ENCODE measurements around the gene JAG2. TPM values are rescaled to one million over a fixed set of nuclear protein-coding genes. Genes with fewer than 3 reads are reported as not detected.

Gene JAG2
- total RNA-seq, 1 experiment from 2014 or later = 43.7 TPM

- ChIA-PET POLR2A (no interaction called here), CTCF (interaction anchor here (0.6 kb wide), 1 partner anchor 328 kb away, joined by 4 read pairs; no protein-coding TSS in a partner anchor)
- in situ Hi-C loops (cut with HindIII; ENCODE audit: low pct_unique_long_range_greater_than_20kb, low sequenced_read_pairs) = no loop called here
- intact Hi-C loops (cut with micrococcal nuclease; ENCODE audit: unreplicated experiment) = no loop called here
- no TSS peak for BruUV-seq (replicated peaks)
- ATAC-seq (peak; percentile 24; the same call in 1 of the 2 replicates), DNase-seq (ENCODE audit: low read depth, low spot score) (no peak)
- Histone ChIP-seq H3K27me3 (ENCODE audit: control insufficient read depth, insufficient read depth, low read length) (no peaks in the 10 kb centered on the region), H3K4me1 (ENCODE audit: control insufficient read depth, insufficient read depth, low read length) (no peaks in the 10 kb centered on the region; the same call in 1 of the 2 replicates), H3K27ac (ENCODE audit: low read length) (no peak overlapping the region), H3K4me3 (ENCODE audit: low read depth in 2 of 2, low read length in 2 of 2) (no peak overlapping the region), H3K36me3 (ENCODE audit: control insufficient read depth, insufficient read depth, low read length) (no peaks in the 10 kb centered on the region), H3K9me3 (ENCODE audit: control insufficient read depth, insufficient read depth, low read depth, low read length) (no peaks in the 10 kb centered on the region)
- TF ChIP-seq CTCF (IDR thresholded peaks at IDR 0.05) (no peak), REST (IDR thresholded peaks at IDR 0.05; ENCODE audit: insufficient read depth in 1 of 2, low read depth in 2 of 2, low read length in 1 of 2) (no peak), POLR2AphosphoS5 (IDR thresholded peaks at IDR 0.05; ENCODE audit: low read depth, low read length) (no peak)
Measured at GRCh38 chr14:105207460-105207901, 38.9 kb upstream of the JAG2 start.

- ChIA-PET POLR2A (no interaction called here), CTCF (no interaction called here)
- BruUV-seq (replicated peaks) = no TSS peak
- no peaks in the 10 kb centered on the region for H3K27me3 ChIP-seq (ENCODE audit: control insufficient read depth, insufficient read depth, low read length)
- no peaks in the 10 kb centered on the region for H3K9me3 ChIP-seq (ENCODE audit: control insufficient read depth, insufficient read depth, low read depth, low read length)
- no peak overlapping the region for H3K27ac ChIP-seq (ENCODE audit: low read length)
- in situ Hi-C loops (cut with HindIII; ENCODE audit: low pct_unique_long_range_greater_than_20kb, low sequenced_read_pairs) = no loop called here
- no peak overlapping the region for H3K4me3 ChIP-seq (ENCODE audit: low read depth in 2 of 2, low read length in 2 of 2)
- intact Hi-C loops (cut with micrococcal nuclease; ENCODE audit: unreplicated experiment) = no loop called here
- no peak for DNase-seq (ENCODE audit: low read depth, low spot score)
- H3K36me3 ChIP-seq (ENCODE audit: control insufficient read depth, insufficient read depth, low read length) = no peaks in the 10 kb centered on the region
- H3K4me1 ChIP-seq (ENCODE audit: control insufficient read depth, insufficient read depth, low read length) = no peaks in the 10 kb centered on the region; the same call in 1 of the 2 replicates
- no peak for ATAC-seq
- no peak for TF ChIP-seq TCF7L2 (IDR thresholded peaks at IDR 0.05; ENCODE audit: low read depth, low read length)
Measured at GRCh38 chr14:105206873-105207272, 38.3 kb upstream of the JAG2 start.

- Histone ChIP-seq H3K27me3 (ENCODE audit: control insufficient read depth, insufficient read depth, low read length) (no peaks in the 10 kb centered on the region), H3K27ac (ENCODE audit: low read length) (no peak overlapping the region), H3K36me3 (ENCODE audit: control insufficient read depth, insufficient read depth, low read length) (no peaks in the 10 kb centered on the region), H3K4me3 (ENCODE audit: low read depth in 2 of 2, low read length in 2 of 2) (no peak overlapping the region), H3K4me1 (ENCODE audit: control insufficient read depth, insufficient read depth, low read length) (no peaks in the 10 kb centered on the region; the same call in 1 of the 2 replicates), H3K9me3 (ENCODE audit: control insufficient read depth, insufficient read depth, low read depth, low read length) (no peaks in the 10 kb centered on the region)
- POLR2A ChIA-PET = no interaction called here
- CTCF ChIA-PET = no interaction called here
- no TSS peak for BruUV-seq (replicated peaks)
- no peak for TF ChIP-seq POLR2AphosphoS5 (IDR thresholded peaks at IDR 0.05; ENCODE audit: low read depth, low read length)
- no peak for TF ChIP-seq SIN3A (IDR thresholded peaks at IDR 0.05; ENCODE audit: borderline replicate concordance, insufficient read depth, low read depth, low read length)
- no peak for TF ChIP-seq TCF7L2 (IDR thresholded peaks at IDR 0.05; ENCODE audit: low read depth, low read length)
- no peak for TF ChIP-seq REST (IDR thresholded peaks at IDR 0.05; ENCODE audit: insufficient read depth in 1 of 2, low read depth in 2 of 2, low read length in 1 of 2)
- no peak for TF ChIP-seq CTCF (IDR thresholded peaks at IDR 0.05)
- no peak for DNase-seq (ENCODE audit: low read depth, low spot score)
- ATAC-seq = 0 out of 2 replicates have a peak, but pooled peaks have one; percentile 23
- in situ Hi-C loops (cut with HindIII; ENCODE audit: low pct_unique_long_range_greater_than_20kb, low sequenced_read_pairs) (no loop called here), intact Hi-C loops (cut with micrococcal nuclease; ENCODE audit: unreplicated experiment) (no loop called here)
Measured at GRCh38 chr14:105205673-105206208, 37.2 kb upstream of the JAG2 start.

Data from Panc1 (cell line).